Natural killer cell (primary cell): ENCODE results near the gene TCF25. TPM values are rescaled to one million over a fixed set of nuclear protein-coding genes. Genes with fewer than 3 reads are reported as not detected.

ENCODE experiments used
- ATAC-seq, 3 donors: fragments of 150-1000 bp in 2 of 3; fragments of 200-7000 bp in 1 of 3; cut with Tn5 transposase; 1 replicate in 1 of 3; 2 replicates in 2 of 3; pipeline ENCODE4 v1.10.0; 2021; ENCODE audit warnings: mild to moderate bottlenecking in 2 of 3, moderate library complexity in 2 of 3
- DNase-seq, 2 donors: peaks; one replicate each; pipeline versions ENCODE4 v3.0.0 to v3.0.0-alpha.2; 2013 to 2021; ENCODE audit warnings: mixed read lengths in 1 of 2
- H3K27ac ChIP-seq: one replicate; pipeline ENCODE4 v1.5.1; 2013; ENCODE audit warnings: mild to moderate bottlenecking, low read length
- H3K27me3 ChIP-seq: one replicate; pipeline ENCODE4 v1.6.1; 2013; ENCODE audit warnings: low read length; ENCODE audit not compliant: control insufficient read depth, insufficient read depth
- H3K36me3 ChIP-seq: one replicate; pipeline ENCODE4 v1.6.1; 2013; ENCODE audit warnings: low read length; ENCODE audit not compliant: control insufficient read depth, insufficient read depth
- H3K4me1 ChIP-seq: one replicate; pipeline ENCODE4 v1.6.1; 2013; ENCODE audit warnings: low read length; ENCODE audit not compliant: control insufficient read depth, insufficient read depth
- H3K4me3 ChIP-seq: one replicate; pipeline ENCODE4 v1.5.1; 2013; ENCODE audit warnings: low read length
- H3K9me3 ChIP-seq: one replicate; pipeline ENCODE4 v1.6.1; 2013; ENCODE audit warnings: low read length; ENCODE audit not compliant: control insufficient read depth, insufficient read depth
- H3K27ac Mint-ChIP-seq, 2 donors: one replicate each; pipeline ENCODE4 v1.8.0; 2022; ENCODE audit warnings: mild to moderate bottlenecking in 2 of 2, mixed read lengths in 2 of 2, moderate library complexity in 1 of 2
- H3K27me3 Mint-ChIP-seq, 2 donors: one replicate each; pipeline ENCODE4 v1.8.0; 2022; ENCODE audit warnings: low read depth in 2 of 2, mixed read lengths in 2 of 2
- H3K36me3 Mint-ChIP-seq: one replicate; pipeline ENCODE4 v1.8.0; 2022; ENCODE audit warnings: mixed read lengths
- H3K4me1 Mint-ChIP-seq, 2 donors: one replicate each; pipeline ENCODE4 v1.8.0; 2022; ENCODE audit warnings: mixed read lengths in 2 of 2
- H3K4me3 Mint-ChIP-seq: one replicate; pipeline ENCODE4 v1.8.0; 2022; ENCODE audit warnings: mild to moderate bottlenecking, moderate library complexity, mixed read lengths
- H3K9me3 Mint-ChIP-seq, 2 donors: one replicate each; pipeline ENCODE4 v1.8.0; 2022; ENCODE audit warnings: mixed read lengths in 2 of 2
- WGBS: methylation state at CpG from one replicate; pipeline ENCODE4 v1.1.7; 2013; ENCODE audit warnings: missing lambda C conversion rate; ENCODE audit not compliant: insufficient coverage; 5-methylcytosine and 5-hydroxymethylcytosine counted together
- intact Hi-C: fragments of 100-400 bp; cut with micrococcal nuclease; formaldehyde crosslinking; loops from one replicate; pipeline ENCODE4 v1.14.2; 2022
- total RNA-seq, 4 donors: library from RNA; stranded (reverse); fragments of 120-200 nt in 1 of 4; gene quantifications; one replicate each; pipeline versions ENCODE4 v1.2.3 to v1.2.4, GENCODE V29; 2013 to 2022
- TF ChIP-seq, protein P1 (sequence below): fragments of 200-600 bp; IDR thresholded peaks from one replicate; pipeline ENCODE4 v1.8.0; 2022; ENCODE audit warnings: antibody characterized with exemption

Gene TCF25
- total RNA-seq, 3 donors from 2014 or later (not counting 1 experiment from before 2014, with no cell fraction given) = 509 to 682 (median 567) TPM

DNA sequence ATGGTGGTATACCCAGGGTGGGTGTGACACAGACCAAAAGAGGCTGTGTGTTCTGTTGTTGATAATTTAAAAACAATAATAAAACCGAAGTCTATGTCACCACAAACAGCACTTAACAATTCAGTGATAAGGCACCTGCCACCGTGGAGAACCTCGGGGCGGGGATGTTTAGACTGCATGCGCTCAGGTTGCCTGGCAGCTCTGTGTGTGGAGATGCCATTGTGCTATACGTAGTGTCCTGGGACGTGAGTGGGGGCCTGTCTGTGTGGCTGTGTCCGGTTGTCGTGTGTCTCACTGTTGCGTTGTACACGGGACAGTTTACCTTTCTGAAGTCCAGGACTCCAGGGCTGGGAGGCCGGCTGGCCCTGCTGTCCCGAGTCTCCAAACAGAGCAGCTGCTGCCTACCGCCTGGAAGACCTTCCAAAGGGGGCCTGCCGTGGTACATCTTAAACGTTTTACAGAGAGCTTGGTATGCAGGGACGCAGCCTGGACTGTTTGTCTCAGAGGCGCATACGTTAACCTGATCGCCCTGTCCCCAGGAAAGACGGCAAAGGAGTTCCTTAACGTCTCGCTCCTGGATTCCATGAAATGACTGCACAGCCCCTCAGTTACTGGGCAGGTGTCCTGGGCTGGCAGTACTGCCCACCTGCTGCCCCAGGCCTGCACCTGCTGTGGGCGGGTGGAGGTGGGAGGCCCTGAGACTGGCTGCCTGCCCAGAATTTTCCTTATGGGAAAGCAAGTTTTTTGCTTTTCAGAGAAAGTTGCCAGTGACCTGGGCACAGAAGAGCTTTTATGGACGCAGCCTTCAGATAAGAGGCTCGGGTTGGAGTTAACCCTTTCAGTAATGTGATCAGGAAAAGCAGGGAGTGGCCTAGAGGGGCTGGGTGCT is 26.1 kb upstream of the TCF25 start:
- TF ChIP-seq, protein P1, sequence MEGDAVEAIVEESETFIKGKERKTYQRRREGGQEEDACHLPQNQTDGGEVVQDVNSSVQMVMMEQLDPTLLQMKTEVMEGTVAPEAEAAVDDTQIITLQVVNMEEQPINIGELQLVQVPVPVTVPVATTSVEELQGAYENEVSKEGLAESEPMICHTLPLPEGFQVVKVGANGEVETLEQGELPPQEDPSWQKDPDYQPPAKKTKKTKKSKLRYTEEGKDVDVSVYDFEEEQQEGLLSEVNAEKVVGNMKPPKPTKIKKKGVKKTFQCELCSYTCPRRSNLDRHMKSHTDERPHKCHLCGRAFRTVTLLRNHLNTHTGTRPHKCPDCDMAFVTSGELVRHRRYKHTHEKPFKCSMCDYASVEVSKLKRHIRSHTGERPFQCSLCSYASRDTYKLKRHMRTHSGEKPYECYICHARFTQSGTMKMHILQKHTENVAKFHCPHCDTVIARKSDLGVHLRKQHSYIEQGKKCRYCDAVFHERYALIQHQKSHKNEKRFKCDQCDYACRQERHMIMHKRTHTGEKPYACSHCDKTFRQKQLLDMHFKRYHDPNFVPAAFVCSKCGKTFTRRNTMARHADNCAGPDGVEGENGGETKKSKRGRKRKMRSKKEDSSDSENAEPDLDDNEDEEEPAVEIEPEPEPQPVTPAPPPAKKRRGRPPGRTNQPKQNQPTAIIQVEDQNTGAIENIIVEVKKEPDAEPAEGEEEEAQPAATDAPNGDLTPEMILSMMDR = no peak
- Mint-ChIP-seq H3K27me3 (no peaks in the 10 kb centered on the region), H3K9me3 (no peaks in the 10 kb centered on the region), H3K4me1 (peaks cover 16 to 19% of the 10 kb centered on the region in 2 donors), H3K27ac (peak overlapping the region in 1 of 2 donors; percentile 18), H3K36me3 (no peaks in the 10 kb centered on the region), H3K4me3 (peak overlapping the region; percentile 77)
- no peak overlapping the region for H3K4me3 ChIP-seq
- 91% methylated on average over 26 of the region's 26 CpGs for WGBS
- no peak for ATAC-seq
- H3K27me3 ChIP-seq = no peaks in the 10 kb centered on the region
- H3K36me3 ChIP-seq = no peaks in the 10 kb centered on the region
- intact Hi-C loops = no loop called here
- no peak for DNase-seq
- no peak overlapping the region for H3K27ac ChIP-seq
- H3K9me3 ChIP-seq = no peaks in the 10 kb centered on the region
- peaks cover 18% of the 10 kb centered on the region for H3K4me1 ChIP-seq

DNA sequence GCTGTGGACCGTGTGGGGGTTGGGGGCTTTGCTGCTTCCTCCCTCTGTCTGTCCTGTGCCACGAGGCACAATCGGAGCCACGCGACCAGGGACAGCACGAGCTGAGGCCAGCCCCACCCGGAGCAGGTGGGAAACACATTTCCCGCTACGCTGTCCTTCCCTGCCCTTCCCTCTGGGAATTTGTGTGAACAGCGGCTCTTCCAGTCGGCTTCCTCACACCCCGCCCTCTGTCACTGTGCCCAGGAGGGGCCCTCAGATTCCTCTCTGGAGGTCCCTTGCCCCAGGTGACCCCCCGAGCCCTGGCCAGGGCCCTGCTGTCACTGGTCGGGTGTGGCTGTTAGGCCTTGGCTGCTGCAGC is 25.5 kb upstream of the TCF25 start:
- DNase-seq (no peak), ATAC-seq (no peak)
- H3K4me3 ChIP-seq = no peak overlapping the region
- no peaks in the 10 kb centered on the region for H3K36me3 Mint-ChIP-seq
- H3K27ac ChIP-seq = no peak overlapping the region
- no peak overlapping the region for H3K4me3 Mint-ChIP-seq
- peaks cover 19% of the 10 kb centered on the region in 2 donors for H3K4me1 Mint-ChIP-seq
- H3K27me3 ChIP-seq = no peaks in the 10 kb centered on the region
- 91% methylated on average over 14 of the region's 14 CpGs for WGBS
- no peak overlapping the region for H3K27ac Mint-ChIP-seq
- H3K9me3 Mint-ChIP-seq = no peaks in the 10 kb centered on the region
- H3K36me3 ChIP-seq = no peaks in the 10 kb centered on the region
- intact Hi-C loops = no loop called here
- TF ChIP-seq, protein P1 = no peak
- no peaks in the 10 kb centered on the region for H3K27me3 Mint-ChIP-seq
- H3K4me1 ChIP-seq = peaks cover 18% of the 10 kb centered on the region
- no peaks in the 10 kb centered on the region for H3K9me3 ChIP-seq

DNA sequence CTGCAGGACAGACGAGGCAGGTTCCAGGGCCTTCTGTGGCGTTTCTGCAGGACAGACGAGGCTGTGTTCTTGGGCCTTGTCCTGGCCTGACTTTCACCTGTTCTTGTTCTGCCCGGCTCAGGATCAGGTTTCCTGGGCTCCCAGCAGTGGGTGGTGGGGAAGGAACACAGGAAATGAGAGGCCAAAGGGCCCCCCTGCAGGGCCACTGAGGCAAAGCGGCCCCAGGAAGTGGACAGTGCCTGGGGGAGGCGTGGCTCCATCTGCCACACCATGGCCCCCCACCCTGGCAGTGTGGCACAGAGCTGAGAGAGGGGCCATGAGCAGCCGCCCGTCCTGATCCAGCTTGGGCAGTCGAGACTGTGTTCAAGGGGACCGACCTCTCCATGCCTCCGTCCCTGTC is 24.4 kb upstream of the TCF25 start:
- H3K9me3 ChIP-seq = no peaks in the 10 kb centered on the region
- Mint-ChIP-seq H3K4me1 (peaks cover 19 to 21% of the 10 kb centered on the region in 2 donors), H3K9me3 (no peaks in the 10 kb centered on the region), H3K36me3 (no peaks in the 10 kb centered on the region), H3K4me3 (no peak overlapping the region), H3K27ac (no peak overlapping the region), H3K27me3 (no peaks in the 10 kb centered on the region)
- H3K4me3 ChIP-seq = no peak overlapping the region
- no peak overlapping the region for H3K27ac ChIP-seq
- ATAC-seq (no peak), DNase-seq (no peak)
- 85% methylated on average over 11 of the region's 11 CpGs for WGBS
- no peaks in the 10 kb centered on the region for H3K27me3 ChIP-seq
- intact Hi-C loops = no loop called here
- H3K4me1 ChIP-seq = peaks cover 18% of the 10 kb centered on the region
- TF ChIP-seq, protein P1 = no peak
- no peaks in the 10 kb centered on the region for H3K36me3 ChIP-seq
